RWPE1 (cell line): ENCODE results near the gene ASH1L.
"Not testable (repeated sequence)": the region's sequence is repeated elsewhere in the genome, so short reads cannot be mapped to it uniquely, and the experiment has no call there.

ENCODE experiments used
- CTCF ChIA-PET: fragments of 350-600 bp; sonication (Branson Sonifier 250); formaldehyde crosslinking; extraction: SDS; loops from one replicate; lab custom pipeline; 2021; lab: Yijun Ruan, JAX
- POLR2A ChIA-PET: fragments of 400-600 bp; formaldehyde crosslinking; extraction: SDS; loops from one replicate; lab custom pipeline; 2020; ENCODE audit warnings: antibody characterized with exemption; ENCODE audit not compliant: low non-redundant PET; lab: Yijun Ruan, JAX
- DNase-seq: peaks from one replicate; pipeline ENCODE4 v3.0.0; 2012; ENCODE audit warnings: low spot score
- H3K27ac ChIP-seq: fragments of 450-650 bp; 2 replicates; pipeline ENCODE4 v1.5.1; 2017
- CTCF ChIP-seq: fragments of 450-650 bp; conservative IDR thresholded peaks from 2 replicates; pipeline ENCODE4 v1.5.1; 2017; ENCODE audit warnings: low read depth, mild to moderate bottlenecking

Gene ASH1L

DNA sequence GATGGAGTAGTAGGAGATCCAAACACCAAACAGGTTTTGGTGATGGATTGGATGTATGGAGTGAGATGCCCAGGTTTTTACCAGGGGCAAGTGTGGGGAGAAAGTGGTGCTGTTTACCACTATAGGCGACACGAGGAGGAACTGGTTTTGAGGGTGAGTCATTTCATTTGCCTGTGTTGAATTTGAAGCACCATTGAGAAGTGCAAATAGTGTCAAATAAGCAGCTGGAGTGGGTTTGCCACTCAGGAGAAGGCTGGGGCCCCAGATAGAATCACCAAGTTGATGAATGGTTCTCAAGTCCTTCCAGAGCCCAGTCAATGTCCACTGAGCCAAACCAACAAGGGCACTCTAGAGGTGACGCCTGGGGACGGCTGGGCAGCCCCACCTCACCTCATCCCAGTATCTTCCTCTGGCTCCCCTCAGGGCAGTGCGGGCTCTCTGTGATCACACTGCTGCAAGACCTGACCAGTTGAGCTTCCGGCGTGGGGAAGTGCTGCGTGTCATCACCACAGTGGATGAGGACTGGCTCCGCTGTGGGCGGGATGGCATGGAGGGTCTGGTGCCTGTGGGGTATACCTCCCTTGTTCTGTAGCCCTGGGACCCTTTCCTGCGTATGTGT lies 232.5 kb downstream of the ASH1L start:
- H3K27ac ChIP-seq: peak overlapping the region; percentile 33
- no peak for TF ChIP-seq CTCF
- POLR2A ChIA-PET: no interaction called here
- CTCF ChIA-PET: no interaction called here
- DNase-seq: no peak

GRCh38 chr1:155328856-155329255 lies 233.7 kb downstream of the ASH1L start:
- DNase-seq, CTCF ChIA-PET, POLR2A ChIA-PET: not testable (repeated sequence)
- H3K27ac ChIP-seq: peak overlapping the region; percentile 49

GRCh38 chr1:155327981-155328380 lies 234.6 kb downstream of the ASH1L start:
- CTCF ChIA-PET: interaction anchor here (1.4 kb wide), 1 partner anchor 77 kb away, joined by 4 read pairs; no protein-coding TSS in a partner anchor
- TF ChIP-seq CTCF: no peak
- peak overlapping the region; percentile 49 for H3K27ac ChIP-seq
- DNase-seq: no peak
- POLR2A ChIA-PET: no interaction called here

GRCh38 chr1:155326631-155327037 lies 236.0 kb downstream of the ASH1L start:
- peak overlapping the region; percentile 98 for H3K27ac ChIP-seq
- CTCF ChIA-PET: interaction anchor here (0.5 to 1.4 kb wide), 3 partner anchors 76 to 474 kb away, joined by 3 to 4 read pairs (median 3); no protein-coding TSS in a partner anchor
- POLR2A ChIA-PET: no interaction called here

DNA sequence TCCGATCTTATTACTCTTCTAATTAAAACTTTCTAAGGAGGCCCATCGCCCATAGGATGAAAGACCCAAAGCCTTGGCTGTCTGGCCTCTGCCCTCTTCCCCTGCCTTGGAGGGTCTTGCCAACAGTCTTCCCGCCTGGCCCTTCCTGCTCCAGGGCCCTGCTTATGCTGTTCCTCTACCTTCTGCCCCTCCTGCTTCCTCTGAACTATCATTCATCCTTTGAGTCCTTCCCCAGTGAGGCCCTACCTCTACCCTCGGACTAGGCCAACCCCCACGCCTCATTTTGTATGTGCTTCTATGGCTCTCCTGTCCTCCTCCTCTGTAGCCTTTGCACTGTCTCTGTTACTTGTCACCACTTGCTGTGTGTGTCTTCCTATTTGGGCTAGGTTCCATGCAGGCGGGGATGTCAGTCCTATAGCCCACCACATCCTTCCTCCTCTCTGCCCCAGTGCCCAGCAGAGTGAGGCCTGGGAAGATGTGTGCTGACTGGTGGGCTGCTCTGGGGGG lies 236.5 kb downstream of the ASH1L start:
- ChIA-PET POLR2A (no interaction called here), CTCF (interaction anchor here (0.5 to 0.6 kb wide), 5 partner anchors 43 to 473 kb away, joined by 3 to 5 read pairs (median 4); no protein-coding TSS in a partner anchor)
- TF ChIP-seq CTCF: no peak
- H3K27ac ChIP-seq: peak overlapping the region; percentile 98
- no peak for DNase-seq

More at GRCh38 chr1:155326631-155327037, 236.0 kb downstream of the ASH1L start:
- no peak for TF ChIP-seq CTCF
- DNase-seq: no peak

DNA sequence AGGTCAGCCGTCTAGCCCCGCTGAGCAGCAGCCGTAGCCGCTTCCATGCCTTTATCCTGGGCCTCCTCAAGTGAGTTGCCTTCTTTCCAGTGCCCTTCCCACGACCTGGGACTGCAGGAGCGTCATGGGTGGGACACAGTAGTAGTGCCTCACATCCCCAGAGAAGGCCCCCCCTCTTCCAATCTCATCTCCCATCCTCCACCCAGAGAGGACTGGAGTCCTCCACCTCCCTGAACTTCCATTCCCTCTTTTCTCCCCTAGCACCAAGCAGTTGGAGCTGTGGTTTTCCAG lies 237.1 kb downstream of the ASH1L start:
- ChIA-PET POLR2A (no interaction called here), CTCF (interaction anchor here (0.6 to 2.5 kb wide), 4 partner anchors 42 to 74 kb away, joined by 4 to 7 read pairs (median 4); no protein-coding TSS in a partner anchor)
- peak overlapping the region; percentile 98 for H3K27ac ChIP-seq
- no peak for TF ChIP-seq CTCF
- no peak for DNase-seq
